GM21381 (cell line): Measurements from ENCODE around the gene NDUFAB1.
"Not testable (repeated sequence)": the region's sequence is repeated elsewhere in the genome, so short reads cannot be mapped to it uniquely, and the experiment has no call there.

Experiments
- ATAC-seq: cut with Tn5 transposase; IDR thresholded peaks from one replicate; pipeline ENCODE4 v1.9.1; 2021; ENCODE audit warnings: mild to moderate bottlenecking, moderate library complexity; ENCODE audit not compliant: unreplicated experiment

Gene NDUFAB1

DNA sequence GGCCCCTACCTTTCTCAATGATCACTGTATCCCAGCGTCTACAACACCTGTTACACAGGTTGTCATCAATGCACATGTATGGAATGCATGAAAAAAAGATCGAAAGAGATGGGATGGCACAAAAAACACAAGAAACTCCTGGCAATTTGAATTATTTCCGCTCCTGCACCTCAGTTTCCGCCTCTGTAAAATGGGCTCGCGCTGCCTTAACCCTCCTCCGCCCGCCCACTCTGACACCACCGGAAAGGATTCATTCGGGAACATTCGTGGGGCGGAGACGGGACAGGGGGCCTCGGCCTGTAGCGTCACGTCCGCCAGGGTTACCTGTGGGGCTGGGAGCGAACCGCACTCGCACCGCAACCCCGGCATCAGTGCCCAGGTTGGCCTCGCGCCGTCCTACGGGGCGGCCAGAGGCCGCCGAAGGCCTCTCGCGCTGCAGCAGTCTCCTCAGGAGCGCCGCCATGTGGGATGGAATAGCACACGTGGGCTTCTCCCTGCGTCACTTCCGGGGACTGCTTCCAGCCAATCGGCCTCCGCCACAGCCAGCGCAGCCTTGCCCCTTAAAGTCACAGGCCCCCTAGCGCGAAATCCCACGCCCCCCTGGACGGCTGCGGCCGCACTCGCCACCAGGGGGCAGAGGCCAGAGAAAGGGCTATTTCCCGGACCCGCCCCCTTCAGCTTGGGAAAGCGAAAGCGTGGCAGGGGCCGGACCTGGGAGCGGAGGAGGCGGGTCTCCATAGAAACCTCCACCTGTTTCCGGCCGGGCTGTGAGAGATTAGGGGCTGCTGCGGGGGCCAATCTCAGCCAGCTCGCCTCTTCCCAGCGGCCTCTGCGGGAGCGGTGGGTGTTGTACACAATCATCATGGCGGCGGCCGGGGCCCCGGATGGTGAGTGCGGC is 39.0 kb downstream of the NDUFAB1 start, which contains the start of the genes EARS2 and UBFD1:
EARS2 (minus strand) TSS at position 470 of the 898 bp plus-strand sequence; CDS start at position 463, 7 bp downstream.
UBFD1 (plus strand) TSS at position 847 of the 898 bp plus-strand sequence; CDS start at position 863, 16 bp downstream.
- ATAC-seq = peak; percentile 88

DNA sequence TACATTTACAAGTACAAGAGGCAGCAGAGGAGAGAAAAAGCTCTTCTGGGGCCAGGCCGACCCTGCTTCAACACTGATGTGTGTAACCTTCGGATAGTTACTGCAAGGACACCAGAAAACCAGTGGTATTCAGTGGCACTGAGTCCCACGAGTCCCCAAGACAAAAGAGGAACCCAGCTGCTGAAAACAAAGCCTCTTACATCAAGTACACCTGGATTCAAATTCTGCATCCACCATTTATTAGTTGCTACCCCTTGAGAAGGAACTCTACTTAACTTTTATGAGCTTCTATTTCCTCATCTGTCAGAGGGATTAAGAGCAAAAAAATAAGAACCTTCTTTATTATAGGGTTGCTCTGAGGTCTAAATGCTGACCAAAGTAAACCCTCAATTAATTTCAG is 41.6 kb downstream of the NDUFAB1 start:
- ATAC-seq = no peak

DNA sequence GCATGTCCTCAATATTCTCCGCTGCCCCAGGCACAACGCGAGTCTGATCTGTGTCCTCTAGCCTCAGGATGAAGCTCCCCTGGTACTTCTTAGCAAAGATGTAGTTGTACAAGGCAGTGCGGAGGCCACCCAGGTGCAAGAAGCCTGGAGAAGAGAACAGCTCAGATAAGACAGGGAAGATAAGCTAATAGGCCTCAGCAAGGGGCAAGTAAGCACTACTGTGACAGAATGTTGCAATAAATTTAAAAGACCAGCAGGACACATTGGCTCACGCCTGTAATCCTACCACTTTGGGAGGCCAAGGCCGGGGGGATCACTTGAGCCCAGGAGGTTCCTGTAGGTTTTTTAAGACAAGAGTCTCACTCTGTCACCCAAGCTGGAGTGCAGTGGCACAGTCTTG is 44.0 kb downstream of the NDUFAB1 start:
- ATAC-seq = no peak

DNA sequence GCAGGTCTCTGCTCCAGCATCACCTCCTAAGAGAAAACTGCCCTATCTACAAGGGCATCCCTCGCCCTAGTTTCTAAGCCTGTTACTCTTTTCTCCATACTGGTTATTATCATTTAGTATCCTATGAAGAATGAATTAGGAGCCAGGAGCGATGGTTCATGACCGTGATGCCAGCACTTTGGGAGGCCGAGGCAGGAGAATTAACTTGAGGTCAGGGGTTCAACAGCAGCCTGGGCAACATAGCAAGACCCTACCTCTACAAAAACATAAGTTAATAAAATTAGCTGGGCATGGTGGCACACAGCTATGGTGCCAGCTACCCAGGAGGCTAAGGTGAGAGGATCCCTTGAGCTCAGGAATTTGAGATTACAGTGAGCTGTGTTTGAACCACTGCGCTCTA is 46.2 kb downstream of the NDUFAB1 start:
- ATAC-seq = no peak

DNA sequence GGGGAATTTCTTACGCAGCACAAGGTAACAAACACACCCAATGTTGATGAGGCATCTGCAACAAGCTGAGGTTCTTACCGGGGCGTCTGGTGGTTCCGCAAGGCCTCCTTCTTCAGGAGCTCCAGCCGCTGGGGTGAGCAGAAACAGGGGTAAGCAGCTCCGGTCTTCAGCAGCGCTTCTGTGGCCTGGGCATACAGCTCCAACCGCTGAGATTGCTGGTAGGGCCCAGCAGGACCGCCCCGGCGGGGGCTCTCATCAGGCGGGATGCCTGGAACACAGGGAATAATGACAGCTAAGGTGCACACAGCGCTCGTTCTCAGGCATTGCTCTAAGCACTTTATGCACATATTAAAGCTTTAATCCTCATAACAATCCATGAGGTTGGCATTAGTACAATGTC is 51.7 kb downstream of the NDUFAB1 start:
- ATAC-seq = no peak

DNA sequence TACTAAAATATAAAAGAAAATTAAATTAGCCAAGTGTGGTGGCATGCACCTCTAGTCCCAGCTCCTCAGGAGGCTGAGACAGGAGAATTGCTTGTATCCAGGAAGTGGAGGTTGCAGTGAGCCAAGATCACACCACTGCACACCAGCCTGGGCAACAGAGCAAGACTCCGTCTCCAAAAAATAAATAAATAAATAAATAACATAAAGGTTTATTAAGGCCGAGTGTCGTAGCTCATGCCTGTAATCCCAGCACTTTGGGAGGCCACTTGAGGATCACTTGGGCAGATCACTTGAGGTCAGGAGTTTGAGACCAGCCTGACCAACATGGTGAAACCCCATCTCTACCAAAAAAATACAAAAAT is 55.3 kb downstream of the NDUFAB1 start:
- ATAC-seq = not testable (repeated sequence)

DNA sequence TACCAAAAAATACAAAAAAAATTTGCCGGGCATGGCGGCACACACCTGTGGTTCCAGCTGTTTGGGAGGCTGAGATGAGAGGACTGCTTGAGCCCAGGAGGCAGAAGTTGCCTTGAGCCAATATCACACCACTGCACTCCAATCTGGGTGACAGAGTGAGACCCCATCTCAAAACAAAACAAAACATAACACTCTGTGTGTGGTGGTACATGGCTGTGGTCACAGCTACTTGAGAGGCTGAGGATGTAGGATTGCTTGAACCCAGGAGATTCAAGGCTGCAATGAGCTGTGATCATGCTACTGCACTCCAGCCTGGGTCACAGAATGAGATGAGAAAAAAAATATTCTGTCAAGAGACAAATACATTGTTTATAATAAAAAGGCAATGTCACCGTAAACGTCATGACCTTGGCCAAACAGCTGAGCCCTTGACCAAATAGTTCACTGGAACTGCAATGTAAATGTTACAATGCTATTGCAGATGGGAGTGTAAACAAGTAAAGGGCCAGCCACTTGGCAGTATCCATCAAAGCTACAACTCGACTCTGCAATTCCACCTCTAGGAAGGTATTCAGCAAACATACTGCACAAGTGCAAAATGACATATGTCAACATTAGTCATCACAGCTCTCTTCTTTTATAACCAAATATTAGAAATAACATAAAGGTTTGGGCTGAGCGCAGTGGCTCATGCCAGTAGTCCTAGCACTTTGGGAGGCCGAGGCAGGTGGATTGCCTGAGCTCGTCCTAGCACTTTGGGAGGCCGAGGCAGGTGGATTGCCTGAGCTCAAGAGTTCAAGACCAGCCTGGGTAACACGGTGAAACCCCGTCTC is 55.9 kb downstream of the NDUFAB1 start:
- ATAC-seq = no peak

DNA sequence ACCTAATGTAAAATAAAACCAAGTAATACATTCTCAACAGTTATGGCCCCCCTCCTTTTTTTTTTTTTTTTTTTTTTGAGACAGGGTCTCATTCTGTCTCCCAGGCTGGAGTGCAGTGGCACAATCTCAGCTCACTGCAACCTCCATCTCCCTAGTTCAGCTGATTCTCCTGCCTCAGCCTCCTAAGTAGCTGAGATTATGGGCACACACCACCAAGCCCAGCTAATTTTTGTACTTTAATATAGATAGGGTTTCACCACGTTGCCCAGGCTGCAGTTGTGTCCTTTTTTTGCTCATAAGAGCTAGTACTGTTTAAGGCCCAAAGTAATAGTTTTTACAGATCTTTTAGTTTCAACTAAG is 57.2 kb downstream of the NDUFAB1 start:
- no peak for ATAC-seq

DNA sequence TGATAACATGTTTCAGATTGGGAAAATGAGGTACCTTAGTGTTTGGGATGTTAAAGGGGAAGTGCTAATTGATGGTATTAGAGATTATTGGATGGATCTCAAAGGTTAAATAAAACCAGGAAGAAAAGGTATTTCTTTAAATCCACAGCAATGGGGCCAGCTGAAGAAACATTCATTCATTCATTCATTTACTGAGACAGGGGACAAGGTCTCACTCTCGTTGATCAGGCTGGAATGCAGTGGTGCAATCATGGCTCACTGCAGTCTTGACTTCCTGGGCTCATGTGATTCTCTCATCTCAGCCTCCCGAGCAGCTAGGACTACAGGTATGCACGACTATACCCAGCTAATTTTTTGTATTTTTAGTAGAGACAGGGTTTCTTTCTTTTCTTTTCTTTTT is 58.7 kb downstream of the NDUFAB1 start:
- ATAC-seq = no peak

DNA sequence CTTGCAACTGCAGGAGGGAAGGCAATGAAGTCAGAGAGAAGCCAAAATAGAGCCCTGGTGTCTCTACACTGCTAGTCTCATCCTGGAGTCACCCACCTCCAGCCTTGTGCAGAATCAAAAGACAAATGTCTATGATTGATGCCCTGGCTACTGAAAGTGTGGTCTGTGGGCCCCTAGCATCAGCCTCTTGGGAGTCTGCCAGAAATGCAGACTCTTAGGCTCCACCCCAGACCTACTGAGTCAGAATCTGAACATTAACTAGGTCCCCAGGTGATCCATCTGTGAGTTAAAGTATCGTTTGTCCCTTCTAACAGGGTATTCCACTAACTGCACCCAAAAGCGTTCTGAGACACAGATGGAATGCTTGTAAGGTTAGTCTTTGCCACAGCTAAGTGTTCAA is 60.2 kb downstream of the NDUFAB1 start:
- no peak for ATAC-seq

DNA sequence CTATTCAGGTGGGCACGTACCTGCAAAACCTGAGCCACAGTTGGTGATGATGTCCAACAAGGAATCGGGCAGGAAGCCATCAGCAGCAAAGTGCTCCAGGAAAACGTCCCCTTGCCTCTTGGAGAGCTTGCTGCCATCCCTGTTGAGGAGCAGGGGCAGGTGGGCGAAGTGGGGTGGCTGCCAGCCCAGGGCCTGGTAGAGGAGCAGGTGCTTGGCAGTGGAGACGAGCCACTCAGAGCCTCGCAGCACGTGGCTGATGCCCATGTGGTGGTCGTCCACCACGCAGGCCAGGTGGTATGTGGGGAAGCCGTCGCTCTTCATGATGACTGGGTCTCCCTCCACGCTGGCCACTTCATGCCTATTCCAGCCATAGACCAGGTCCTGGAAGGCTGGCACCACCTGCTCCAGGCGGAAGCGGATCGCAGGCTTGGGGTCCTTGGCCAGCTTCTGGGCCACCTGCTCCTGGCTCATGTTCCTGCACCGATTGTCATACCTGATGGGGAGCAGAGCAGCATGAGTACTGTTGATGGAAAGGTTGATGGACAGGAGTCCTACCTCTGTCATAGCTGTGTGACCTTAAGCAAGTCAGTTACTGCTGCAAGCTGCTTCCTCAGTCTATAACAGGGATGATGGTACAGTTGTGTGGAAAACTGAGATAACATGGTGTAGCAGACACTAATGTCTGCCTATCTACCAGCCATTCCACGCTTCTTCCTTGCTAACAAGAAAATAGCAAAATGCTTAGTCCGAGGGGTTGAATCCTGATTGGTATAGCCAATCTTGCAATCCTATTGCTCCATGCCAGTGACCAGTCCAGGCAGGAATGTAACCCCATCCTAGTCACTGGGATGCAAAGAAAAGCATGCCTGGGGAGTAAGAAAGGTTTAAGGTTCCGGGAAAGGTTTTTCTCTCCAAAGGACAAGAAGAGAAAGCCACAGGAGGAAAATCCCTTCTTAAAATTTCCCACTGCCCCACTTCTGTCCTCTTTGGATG is 61.0 kb downstream of the NDUFAB1 start:
- no peak for ATAC-seq

DNA sequence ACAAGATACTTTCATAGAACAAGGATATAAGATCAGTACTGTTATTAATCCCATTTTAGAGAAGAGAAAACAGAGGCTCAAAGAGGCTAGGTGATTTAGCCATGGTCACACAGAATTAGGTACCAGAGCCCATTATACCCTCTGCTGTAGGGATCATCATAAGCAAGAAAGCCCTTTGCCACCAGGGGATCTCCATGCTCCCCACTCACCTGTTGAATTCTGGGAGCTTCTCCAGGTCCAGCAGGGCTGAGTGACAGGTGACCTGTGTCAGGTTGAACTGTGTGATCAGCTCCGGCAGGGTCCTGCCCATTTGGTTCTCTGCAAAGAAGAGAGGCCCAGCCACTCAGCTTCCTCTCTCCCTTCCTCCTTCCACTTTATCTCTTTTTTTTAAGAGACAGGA is 63.7 kb downstream of the NDUFAB1 start:
- ATAC-seq = no peak
